Measurements from ENCODE around the gene AOC1.

AOC1 gene

DNA sequence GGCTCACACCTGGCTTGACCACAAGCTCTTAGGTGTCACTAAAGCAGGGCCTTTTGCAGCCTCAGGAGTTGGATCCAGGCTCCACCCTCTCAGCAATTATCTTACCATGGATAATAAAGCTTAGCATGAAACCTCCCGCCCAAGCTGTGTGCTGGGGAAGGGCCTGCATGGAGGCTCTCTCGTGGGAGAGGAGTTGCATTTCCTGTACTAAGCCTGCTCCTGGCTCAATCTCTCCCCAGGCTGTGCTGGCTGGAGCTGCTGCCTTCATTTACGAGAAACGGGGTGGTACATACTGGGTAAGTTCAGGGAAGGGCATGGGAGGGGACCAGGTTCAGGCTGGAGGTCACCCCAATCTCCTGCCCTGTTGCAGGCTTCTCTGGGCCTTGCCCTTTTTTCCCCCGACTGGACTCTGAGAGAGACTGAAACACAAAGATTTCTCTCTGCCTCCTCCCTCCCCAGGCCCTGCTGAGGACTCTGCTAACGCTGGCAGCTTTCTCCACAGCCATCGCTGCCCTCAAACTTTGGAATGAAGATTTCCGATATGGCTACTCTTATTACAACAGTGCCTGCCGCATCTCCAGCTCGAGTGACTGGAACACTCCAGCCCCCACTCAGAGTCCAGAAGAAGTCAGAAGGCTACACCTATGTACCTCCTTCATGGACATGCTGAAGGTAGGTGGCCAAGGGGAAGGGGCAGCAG, 49.0 kb upstream of the AOC1 start (continued):
- TF ChIP-seq, protein P1, sequence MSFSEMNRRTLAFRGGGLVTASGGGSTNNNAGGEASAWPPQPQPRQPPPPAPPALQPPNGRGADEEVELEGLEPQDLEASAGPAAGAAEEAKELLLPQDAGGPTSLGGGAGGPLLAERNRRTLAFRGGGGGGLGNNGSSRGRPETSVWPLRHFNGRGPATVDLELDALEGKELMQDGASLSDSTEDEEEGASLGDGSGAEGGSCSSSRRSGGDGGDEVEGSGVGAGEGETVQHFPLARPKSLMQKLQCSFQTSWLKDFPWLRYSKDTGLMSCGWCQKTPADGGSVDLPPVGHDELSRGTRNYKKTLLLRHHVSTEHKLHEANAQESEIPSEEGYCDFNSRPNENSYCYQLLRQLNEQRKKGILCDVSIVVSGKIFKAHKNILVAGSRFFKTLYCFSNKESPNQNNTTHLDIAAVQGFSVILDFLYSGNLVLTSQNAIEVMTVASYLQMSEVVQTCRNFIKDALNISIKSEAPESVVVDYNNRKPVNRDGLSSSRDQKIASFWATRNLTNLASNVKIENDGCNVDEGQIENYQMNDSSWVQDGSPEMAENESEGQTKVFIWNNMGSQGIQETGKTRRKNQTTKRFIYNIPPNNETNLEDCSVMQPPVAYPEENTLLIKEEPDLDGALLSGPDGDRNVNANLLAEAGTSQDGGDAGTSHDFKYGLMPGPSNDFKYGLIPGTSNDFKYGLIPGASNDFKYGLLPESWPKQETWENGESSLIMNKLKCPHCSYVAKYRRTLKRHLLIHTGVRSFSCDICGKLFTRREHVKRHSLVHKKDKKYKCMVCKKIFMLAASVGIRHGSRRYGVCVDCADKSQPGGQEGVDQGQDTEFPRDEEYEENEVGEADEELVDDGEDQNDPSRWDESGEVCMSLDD (tag by site-specific recombination; IDR thresholded peaks at IDR 0.05), result no peak
- TF ChIP-seq ZNF837 (tag by site-specific recombination; IDR thresholded peaks at IDR 0.05) (no peak), ZNF37A (tag by site-specific recombination; IDR thresholded peaks at IDR 0.05) (no peak), PRDM1 (tag by site-specific recombination; IDR thresholded peaks at IDR 0.05) (no peak), ZIC2 (tag by site-specific recombination; IDR thresholded peaks at IDR 0.05) (no peak), ZNF621 (tag by site-specific recombination; IDR thresholded peaks at IDR 0.05) (no peak)
- TF ChIP-seq, protein P2, sequence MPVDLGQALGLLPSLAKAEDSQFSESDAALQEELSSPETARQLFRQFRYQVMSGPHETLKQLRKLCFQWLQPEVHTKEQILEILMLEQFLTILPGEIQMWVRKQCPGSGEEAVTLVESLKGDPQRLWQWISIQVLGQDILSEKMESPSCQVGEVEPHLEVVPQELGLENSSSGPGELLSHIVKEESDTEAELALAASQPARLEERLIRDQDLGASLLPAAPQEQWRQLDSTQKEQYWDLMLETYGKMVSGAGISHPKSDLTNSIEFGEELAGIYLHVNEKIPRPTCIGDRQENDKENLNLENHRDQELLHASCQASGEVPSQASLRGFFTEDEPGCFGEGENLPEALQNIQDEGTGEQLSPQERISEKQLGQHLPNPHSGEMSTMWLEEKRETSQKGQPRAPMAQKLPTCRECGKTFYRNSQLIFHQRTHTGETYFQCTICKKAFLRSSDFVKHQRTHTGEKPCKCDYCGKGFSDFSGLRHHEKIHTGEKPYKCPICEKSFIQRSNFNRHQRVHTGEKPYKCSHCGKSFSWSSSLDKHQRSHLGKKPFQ (tag by site-specific recombination; IDR thresholded peaks at IDR 0.05), result no peak

DNA sequence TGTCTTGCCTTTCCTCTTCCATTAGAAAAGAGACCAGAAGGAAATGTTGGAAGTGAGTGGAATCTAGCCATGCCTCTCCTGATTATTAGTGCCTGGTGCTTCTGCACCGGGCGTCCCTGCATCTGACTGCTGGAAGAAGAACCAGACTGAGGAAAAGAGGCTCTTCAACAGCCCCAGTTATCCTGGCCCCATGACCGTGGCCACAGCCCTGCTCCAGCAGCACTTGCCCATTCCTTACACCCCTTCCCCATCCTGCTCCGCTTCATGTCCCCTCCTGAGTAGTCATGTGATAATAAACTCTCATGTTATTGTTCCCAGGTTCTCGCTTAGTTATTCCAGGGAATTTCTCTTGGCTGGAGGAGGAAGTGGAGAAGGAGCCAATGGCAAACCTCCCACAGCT, 47.5 kb upstream of the AOC1 start:
- H3K36me3 ChIP-seq (ENCODE audit: control insufficient read depth in 2 of 2, insufficient read depth in 1 of 2, low read length in 2 of 2), result no peaks in the 10 kb centered on the region
- H3K27ac ChIP-seq (ENCODE audit: extremely low read depth, low read depth, low read length), result no peak overlapping the region
- H3K4me1 ChIP-seq (ENCODE audit: control insufficient read depth, insufficient read depth, low read length), result no peaks in the 10 kb centered on the region
- POLR2A ChIA-PET, result no interaction called here
- H3K9me3 ChIP-seq (ENCODE audit: control insufficient read depth, insufficient read depth, low read depth, low read length), result no peaks in the 10 kb centered on the region
- CTCF ChIA-PET, result interaction anchor here (1.0 kb wide), 1 partner anchor 17 kb away, joined by 3 read pairs; no protein-coding TSS in a partner anchor
- H3K4me3 ChIP-seq (ENCODE audit: low read depth, low read length), result no peak overlapping the region
- no peak for TF ChIP-seq KLF10 (tag by site-specific recombination; IDR thresholded peaks at IDR 0.05)
- TF ChIP-seq ZNF169 (tag by site-specific recombination; IDR thresholded peaks at IDR 0.05), result no peak
- TF ChIP-seq ZNF16 (tag by site-specific recombination; IDR thresholded peaks at IDR 0.05; ENCODE audit: low read depth), result no peak
- TF ChIP-seq ZNF558 (tag by site-specific recombination; IDR thresholded peaks at IDR 0.05), result no peak
- TF ChIP-seq, protein P3, sequence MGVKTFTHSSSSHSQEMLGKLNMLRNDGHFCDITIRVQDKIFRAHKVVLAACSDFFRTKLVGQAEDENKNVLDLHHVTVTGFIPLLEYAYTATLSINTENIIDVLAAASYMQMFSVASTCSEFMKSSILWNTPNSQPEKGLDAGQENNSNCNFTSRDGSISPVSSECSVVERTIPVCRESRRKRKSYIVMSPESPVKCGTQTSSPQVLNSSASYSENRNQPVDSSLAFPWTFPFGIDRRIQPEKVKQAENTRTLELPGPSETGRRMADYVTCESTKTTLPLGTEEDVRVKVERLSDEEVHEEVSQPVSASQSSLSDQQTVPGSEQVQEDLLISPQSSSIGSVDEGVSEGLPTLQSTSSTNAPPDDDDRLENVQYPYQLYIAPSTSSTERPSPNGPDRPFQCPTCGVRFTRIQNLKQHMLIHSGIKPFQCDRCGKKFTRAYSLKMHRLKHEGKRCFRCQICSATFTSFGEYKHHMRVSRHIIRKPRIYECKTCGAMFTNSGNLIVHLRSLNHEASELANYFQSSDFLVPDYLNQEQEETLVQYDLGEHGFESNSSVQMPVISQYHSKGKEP (tag by site-specific recombination; IDR thresholded peaks at IDR 0.05), result no peak
- no peak for TF ChIP-seq KLF8 (tag by site-specific recombination; IDR thresholded peaks at IDR 0.05)
- TF ChIP-seq ZBTB1 (tag by site-specific recombination; IDR thresholded peaks at IDR 0.05), result no peak
- TF ChIP-seq, protein P4, sequence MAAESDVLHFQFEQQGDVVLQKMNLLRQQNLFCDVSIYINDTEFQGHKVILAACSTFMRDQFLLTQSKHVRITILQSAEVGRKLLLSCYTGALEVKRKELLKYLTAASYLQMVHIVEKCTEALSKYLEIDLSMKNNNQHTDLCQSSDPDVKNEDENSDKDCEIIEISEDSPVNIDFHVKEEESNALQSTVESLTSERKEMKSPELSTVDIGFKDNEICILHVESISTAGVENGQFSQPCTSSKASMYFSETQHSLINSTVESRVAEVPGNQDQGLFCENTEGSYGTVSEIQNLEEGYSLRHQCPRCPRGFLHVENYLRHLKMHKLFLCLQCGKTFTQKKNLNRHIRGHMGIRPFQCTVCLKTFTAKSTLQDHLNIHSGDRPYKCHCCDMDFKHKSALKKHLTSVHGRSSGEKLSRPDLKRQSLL (tag by site-specific recombination; IDR thresholded peaks at IDR 0.05), result no peak
- TF ChIP-seq, protein P5, sequence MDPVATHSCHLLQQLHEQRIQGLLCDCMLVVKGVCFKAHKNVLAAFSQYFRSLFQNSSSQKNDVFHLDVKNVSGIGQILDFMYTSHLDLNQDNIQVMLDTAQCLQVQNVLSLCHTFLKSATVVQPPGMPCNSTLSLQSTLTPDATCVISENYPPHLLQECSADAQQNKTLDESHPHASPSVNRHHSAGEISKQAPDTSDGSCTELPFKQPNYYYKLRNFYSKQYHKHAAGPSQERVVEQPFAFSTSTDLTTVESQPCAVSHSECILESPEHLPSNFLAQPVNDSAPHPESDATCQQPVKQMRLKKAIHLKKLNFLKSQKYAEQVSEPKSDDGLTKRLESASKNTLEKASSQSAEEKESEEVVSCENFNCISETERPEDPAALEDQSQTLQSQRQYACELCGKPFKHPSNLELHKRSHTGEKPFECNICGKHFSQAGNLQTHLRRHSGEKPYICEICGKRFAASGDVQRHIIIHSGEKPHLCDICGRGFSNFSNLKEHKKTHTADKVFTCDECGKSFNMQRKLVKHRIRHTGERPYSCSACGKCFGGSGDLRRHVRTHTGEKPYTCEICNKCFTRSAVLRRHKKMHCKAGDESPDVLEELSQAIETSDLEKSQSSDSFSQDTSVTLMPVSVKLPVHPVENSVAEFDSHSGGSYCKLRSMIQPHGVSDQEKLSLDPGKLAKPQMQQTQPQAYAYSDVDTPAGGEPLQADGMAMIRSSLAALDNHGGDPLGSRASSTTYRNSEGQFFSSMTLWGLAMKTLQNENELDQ (tag by site-specific recombination; IDR thresholded peaks at IDR 0.05; ENCODE audit: low read depth), result no peak
- TF ChIP-seq, protein P6, sequence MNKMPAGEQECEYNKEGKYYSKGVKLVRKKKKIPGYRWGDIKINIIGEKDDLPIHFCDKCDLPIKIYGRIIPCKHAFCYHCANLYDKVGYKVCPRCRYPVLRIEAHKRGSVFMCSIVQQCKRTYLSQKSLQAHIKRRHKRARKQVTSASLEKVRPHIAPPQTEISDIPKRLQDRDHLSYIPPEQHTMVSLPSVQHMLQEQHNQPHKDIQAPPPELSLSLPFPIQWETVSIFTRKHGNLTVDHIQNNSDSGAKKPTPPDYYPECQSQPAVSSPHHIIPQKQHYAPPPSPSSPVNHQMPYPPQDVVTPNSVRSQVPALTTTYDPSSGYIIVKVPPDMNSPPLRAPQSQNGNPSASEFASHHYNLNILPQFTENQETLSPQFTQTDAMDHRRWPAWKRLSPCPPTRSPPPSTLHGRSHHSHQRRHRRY (tag by site-specific recombination; IDR thresholded peaks at IDR 0.05), result no peak
- TF ChIP-seq, protein P7, sequence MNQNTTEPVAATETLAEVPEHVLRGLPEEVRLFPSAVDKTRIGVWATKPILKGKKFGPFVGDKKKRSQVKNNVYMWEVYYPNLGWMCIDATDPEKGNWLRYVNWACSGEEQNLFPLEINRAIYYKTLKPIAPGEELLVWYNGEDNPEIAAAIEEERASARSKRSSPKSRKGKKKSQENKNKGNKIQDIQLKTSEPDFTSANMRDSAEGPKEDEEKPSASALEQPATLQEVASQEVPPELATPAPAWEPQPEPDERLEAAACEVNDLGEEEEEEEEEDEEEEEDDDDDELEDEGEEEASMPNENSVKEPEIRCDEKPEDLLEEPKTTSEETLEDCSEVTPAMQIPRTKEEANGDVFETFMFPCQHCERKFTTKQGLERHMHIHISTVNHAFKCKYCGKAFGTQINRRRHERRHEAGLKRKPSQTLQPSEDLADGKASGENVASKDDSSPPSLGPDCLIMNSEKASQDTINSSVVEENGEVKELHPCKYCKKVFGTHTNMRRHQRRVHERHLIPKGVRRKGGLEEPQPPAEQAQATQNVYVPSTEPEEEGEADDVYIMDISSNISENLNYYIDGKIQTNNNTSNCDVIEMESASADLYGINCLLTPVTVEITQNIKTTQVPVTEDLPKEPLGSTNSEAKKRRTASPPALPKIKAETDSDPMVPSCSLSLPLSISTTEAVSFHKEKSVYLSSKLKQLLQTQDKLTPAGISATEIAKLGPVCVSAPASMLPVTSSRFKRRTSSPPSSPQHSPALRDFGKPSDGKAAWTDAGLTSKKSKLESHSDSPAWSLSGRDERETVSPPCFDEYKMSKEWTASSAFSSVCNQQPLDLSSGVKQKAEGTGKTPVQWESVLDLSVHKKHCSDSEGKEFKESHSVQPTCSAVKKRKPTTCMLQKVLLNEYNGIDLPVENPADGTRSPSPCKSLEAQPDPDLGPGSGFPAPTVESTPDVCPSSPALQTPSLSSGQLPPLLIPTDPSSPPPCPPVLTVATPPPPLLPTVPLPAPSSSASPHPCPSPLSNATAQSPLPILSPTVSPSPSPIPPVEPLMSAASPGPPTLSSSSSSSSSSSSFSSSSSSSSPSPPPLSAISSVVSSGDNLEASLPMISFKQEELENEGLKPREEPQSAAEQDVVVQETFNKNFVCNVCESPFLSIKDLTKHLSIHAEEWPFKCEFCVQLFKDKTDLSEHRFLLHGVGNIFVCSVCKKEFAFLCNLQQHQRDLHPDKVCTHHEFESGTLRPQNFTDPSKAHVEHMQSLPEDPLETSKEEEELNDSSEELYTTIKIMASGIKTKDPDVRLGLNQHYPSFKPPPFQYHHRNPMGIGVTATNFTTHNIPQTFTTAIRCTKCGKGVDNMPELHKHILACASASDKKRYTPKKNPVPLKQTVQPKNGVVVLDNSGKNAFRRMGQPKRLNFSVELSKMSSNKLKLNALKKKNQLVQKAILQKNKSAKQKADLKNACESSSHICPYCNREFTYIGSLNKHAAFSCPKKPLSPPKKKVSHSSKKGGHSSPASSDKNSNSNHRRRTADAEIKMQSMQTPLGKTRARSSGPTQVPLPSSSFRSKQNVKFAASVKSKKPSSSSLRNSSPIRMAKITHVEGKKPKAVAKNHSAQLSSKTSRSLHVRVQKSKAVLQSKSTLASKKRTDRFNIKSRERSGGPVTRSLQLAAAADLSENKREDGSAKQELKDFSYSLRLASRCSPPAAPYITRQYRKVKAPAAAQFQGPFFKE (tag by site-specific recombination; IDR thresholded peaks at IDR 0.05; ENCODE audit: borderline replicate concordance), result no peak
